Measurements from ENCODE around the gene MOV10L1. TPM values are rescaled to one million over a fixed set of nuclear protein-coding genes. Genes with fewer than 3 reads are reported as not detected.

MOV10L1 gene
- total and polyA plus RNA-seq, 11 donors = 0.06 to 0.63 (median 0.13) TPM; not detected in 6

GRCh38 chr22:50115693-50116092 is 25.9 kb downstream of the MOV10L1 start:
- Histone ChIP-seq H3K36me3 (no peaks in the 10 kb centered on the region), H3K4me1 (peaks cover 0 to 32% (median 9%) of the 10 kb centered on the region in 12 donors), H3K27me3 (peaks cover 0 to 9% (median 0%) of the 10 kb centered on the region in 9 donors), H3K9me3 (no peaks in the 10 kb centered on the region), H3K4me3 (no peak overlapping the region), H3K27ac (no peak overlapping the region)
- TF ChIP-seq POLR2A (IDR thresholded peaks at IDR 0.05) = no peak
- TF ChIP-seq, protein P1, sequence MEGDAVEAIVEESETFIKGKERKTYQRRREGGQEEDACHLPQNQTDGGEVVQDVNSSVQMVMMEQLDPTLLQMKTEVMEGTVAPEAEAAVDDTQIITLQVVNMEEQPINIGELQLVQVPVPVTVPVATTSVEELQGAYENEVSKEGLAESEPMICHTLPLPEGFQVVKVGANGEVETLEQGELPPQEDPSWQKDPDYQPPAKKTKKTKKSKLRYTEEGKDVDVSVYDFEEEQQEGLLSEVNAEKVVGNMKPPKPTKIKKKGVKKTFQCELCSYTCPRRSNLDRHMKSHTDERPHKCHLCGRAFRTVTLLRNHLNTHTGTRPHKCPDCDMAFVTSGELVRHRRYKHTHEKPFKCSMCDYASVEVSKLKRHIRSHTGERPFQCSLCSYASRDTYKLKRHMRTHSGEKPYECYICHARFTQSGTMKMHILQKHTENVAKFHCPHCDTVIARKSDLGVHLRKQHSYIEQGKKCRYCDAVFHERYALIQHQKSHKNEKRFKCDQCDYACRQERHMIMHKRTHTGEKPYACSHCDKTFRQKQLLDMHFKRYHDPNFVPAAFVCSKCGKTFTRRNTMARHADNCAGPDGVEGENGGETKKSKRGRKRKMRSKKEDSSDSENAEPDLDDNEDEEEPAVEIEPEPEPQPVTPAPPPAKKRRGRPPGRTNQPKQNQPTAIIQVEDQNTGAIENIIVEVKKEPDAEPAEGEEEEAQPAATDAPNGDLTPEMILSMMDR (IDR thresholded peaks at IDR 0.05) = no peak
- ATAC-seq = peak in 1 of 4 donors; percentile 16
- WGBS, 4 donors = 52 to 63% (median 58%) methylated on average over 9 to 10 of the region's 10 CpGs
- peak in 1 of 5 donors; percentile 24 for DNase-seq
- intact Hi-C loops (cut with DNase I) = no loop called here

DNA sequence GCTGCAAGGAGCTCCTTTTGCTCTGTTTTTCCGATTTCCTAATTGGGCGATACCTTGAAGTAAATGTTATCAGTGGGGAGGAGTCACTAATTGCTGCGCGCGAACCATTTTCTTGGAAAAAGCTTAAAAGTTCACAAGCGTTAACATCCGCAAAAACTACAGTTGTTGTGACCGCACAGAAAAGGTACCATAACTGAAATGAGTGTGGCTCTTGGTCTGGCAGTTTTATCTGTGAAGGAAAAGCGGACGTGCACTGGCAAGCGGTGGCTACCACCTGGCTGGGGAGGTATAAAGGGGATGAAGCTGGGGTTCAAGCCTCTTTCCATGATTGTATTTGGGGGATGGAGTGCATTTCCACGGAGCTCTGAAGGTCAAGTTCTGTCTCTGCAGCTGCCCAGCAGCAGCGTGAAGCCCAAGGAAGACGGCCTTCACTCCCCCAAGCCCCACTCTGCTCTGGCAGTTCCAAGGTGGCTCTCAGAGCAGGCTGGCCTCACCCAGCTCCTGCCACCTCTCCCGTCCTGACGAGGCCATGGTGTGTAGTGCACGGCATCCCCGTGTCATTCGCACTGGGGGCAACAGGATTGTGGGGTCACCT is 27.5 kb downstream of the MOV10L1 start:
- 89 to 92% (median 90%) methylated on average over 19 of the region's 19 CpGs for WGBS, 4 donors
- DNase-seq (no peak), ATAC-seq (no peak)
- TF ChIP-seq, protein P1 (IDR thresholded peaks at IDR 0.05) = no peak
- H3K36me3 ChIP-seq = no peaks in the 10 kb centered on the region
- H3K27ac ChIP-seq = no peak overlapping the region
- H3K9me3 ChIP-seq = peaks cover 0 to 6% (median 0%) of the 10 kb centered on the region in 12 donors
- intact Hi-C loops (cut with DNase I) = no loop called here
- no peak overlapping the region for H3K4me3 ChIP-seq
- H3K27me3 ChIP-seq = peaks cover 0 to 8% (median 0%) of the 10 kb centered on the region in 9 donors
- peaks cover 0 to 26% (median 8%) of the 10 kb centered on the region in 12 donors for H3K4me1 ChIP-seq

DNA sequence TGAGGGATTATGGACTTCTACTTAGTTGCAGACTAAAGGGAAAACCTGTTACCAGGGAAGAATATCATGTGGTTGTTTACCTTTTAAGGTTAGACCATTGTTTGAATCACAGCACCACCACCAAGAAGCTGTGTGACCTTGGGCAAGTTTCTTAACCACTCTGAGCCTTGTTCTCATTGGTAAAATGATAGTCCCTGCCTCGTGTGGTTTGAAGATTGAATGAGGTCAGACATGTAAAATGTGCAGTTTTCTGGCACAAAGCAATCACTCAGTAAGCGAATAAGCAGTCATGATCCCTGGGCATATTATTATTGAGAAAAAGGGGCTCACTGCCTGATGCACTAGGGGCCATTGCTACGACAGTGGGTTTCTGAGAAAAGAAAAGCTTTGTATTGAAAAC is 28.3 kb downstream of the MOV10L1 start:
- Histone ChIP-seq H3K36me3 (no peaks in the 10 kb centered on the region), H3K27me3 (peaks cover 0 to 8% (median 0%) of the 10 kb centered on the region in 9 donors), H3K4me1 (peaks cover 0 to 21% (median 4%) of the 10 kb centered on the region in 12 donors), H3K4me3 (no peak overlapping the region), H3K9me3 (peaks cover 0 to 14% (median 5%) of the 10 kb centered on the region in 12 donors), H3K27ac (peak overlapping the region in 1 of 12 donors; percentile 29)
- no peak for ATAC-seq
- intact Hi-C loops (cut with DNase I) = no loop called here
- no peak for DNase-seq
- 59 to 72% (median 67%) methylated on average over 3 of the region's 3 CpGs for WGBS, 4 donors
- TF ChIP-seq, protein P1 (IDR thresholded peaks at IDR 0.05) = no peak
- no peak for TF ChIP-seq POLR2A (IDR thresholded peaks at IDR 0.05)

- intact Hi-C loops (cut with DNase I) = no loop called here
- DNase-seq (peak in 1 of 5 donors; percentile 34), ATAC-seq (peak in 3 of 4 donors; percentile 48 to 70 (median 59))
- Histone ChIP-seq H3K27me3 (peaks cover 0 to 8% (median 0%) of the 10 kb centered on the region in 9 donors), H3K4me3 (no peak overlapping the region), H3K4me1 (peaks cover 0 to 21% (median 4%) of the 10 kb centered on the region in 12 donors), H3K27ac (peak overlapping the region in 2 of 12 donors; percentile 39 to 66), H3K36me3 (no peaks in the 10 kb centered on the region), H3K9me3 (peaks cover 0 to 20% (median 10%) of the 10 kb centered on the region in 12 donors)
- 10 to 20% (median 15%) methylated on average over 10 of the region's 10 CpGs for WGBS, 4 donors
- TF ChIP-seq, protein P1 (IDR thresholded peaks at IDR 0.05) = no peak
- no peak for TF ChIP-seq POLR2A (IDR thresholded peaks at IDR 0.05)
These were observed 28.9 kb downstream of the MOV10L1 start for GRCh38 chr22:50118557-50119168.

Measured in heart left ventricle (tissue), 16 donors.